ENCODE data around the gene SV2A.
"Not testable (repeated sequence)": the region's sequence is repeated elsewhere in the genome, so short reads cannot be mapped to it uniquely, and the experiment has no call there.

The SV2A gene

GRCh38 chr1:149888247-149888998 is 29.2 kb downstream of the SV2A start:
- POLR2A ChIA-PET (ENCODE audit: low non-redundant PET), result interaction anchor here (0.7 to 2.2 kb wide), 4 partner anchors 40 to 178 kb away, joined by 3 to 8 read pairs (median 5); no protein-coding TSS in a partner anchor

GRCh38 chr1:149887456-149888246 is 30.0 kb downstream of the SV2A start:
- CTCF ChIA-PET, result interaction anchor here (0.7 to 1.8 kb wide), 3 partner anchors 9 to 299 kb away, joined by 3 to 5 read pairs (median 3); no protein-coding TSS in a partner anchor
- peak; percentile 93 for DNase-seq (ENCODE audit: low spot score)
- POLR2A ChIA-PET (ENCODE audit: low non-redundant PET), result interaction anchor here (1.0 to 2.2 kb wide), 3 partner anchors 12 to 50 kb away, joined by 3 to 8 read pairs (median 7); partner anchors contain the start of gene BOLA1
- H3K27ac ChIP-seq, result peak overlapping the region; percentile 99
- TF ChIP-seq, protein P1, sequence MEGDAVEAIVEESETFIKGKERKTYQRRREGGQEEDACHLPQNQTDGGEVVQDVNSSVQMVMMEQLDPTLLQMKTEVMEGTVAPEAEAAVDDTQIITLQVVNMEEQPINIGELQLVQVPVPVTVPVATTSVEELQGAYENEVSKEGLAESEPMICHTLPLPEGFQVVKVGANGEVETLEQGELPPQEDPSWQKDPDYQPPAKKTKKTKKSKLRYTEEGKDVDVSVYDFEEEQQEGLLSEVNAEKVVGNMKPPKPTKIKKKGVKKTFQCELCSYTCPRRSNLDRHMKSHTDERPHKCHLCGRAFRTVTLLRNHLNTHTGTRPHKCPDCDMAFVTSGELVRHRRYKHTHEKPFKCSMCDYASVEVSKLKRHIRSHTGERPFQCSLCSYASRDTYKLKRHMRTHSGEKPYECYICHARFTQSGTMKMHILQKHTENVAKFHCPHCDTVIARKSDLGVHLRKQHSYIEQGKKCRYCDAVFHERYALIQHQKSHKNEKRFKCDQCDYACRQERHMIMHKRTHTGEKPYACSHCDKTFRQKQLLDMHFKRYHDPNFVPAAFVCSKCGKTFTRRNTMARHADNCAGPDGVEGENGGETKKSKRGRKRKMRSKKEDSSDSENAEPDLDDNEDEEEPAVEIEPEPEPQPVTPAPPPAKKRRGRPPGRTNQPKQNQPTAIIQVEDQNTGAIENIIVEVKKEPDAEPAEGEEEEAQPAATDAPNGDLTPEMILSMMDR (conservative IDR thresholded peaks at IDR 0.05; ENCODE audit: low read depth), result no peak

More at GRCh38 chr1:149888247-149888998, 29.2 kb downstream of the SV2A start:
- CTCF ChIA-PET, result interaction anchor here (0.6 to 1.8 kb wide), 7 partner anchors 8 to 298 kb away, joined by 3 to 5 read pairs (median 3); no protein-coding TSS in a partner anchor
- DNase-seq (ENCODE audit: low spot score), result peak; percentile 71
- H3K27ac ChIP-seq, result peak overlapping the region; percentile 99
- TF ChIP-seq, protein P1 (conservative IDR thresholded peaks at IDR 0.05; ENCODE audit: low read depth), result peak; percentile 68

- peak overlapping the region; percentile 99 for H3K27ac ChIP-seq
- DNase-seq (ENCODE audit: low spot score); CTCF ChIA-PET: not testable (repeated sequence)
- POLR2A ChIA-PET (ENCODE audit: low non-redundant PET), result interaction anchor here (0.6 to 2.2 kb wide), 4 partner anchors 13 to 50 kb away, joined by 3 to 8 read pairs (median 5); partner anchors contain the start of gene BOLA1
These were observed 30.5 kb downstream of the SV2A start for GRCh38 chr1:149887196-149887455.

DNA sequence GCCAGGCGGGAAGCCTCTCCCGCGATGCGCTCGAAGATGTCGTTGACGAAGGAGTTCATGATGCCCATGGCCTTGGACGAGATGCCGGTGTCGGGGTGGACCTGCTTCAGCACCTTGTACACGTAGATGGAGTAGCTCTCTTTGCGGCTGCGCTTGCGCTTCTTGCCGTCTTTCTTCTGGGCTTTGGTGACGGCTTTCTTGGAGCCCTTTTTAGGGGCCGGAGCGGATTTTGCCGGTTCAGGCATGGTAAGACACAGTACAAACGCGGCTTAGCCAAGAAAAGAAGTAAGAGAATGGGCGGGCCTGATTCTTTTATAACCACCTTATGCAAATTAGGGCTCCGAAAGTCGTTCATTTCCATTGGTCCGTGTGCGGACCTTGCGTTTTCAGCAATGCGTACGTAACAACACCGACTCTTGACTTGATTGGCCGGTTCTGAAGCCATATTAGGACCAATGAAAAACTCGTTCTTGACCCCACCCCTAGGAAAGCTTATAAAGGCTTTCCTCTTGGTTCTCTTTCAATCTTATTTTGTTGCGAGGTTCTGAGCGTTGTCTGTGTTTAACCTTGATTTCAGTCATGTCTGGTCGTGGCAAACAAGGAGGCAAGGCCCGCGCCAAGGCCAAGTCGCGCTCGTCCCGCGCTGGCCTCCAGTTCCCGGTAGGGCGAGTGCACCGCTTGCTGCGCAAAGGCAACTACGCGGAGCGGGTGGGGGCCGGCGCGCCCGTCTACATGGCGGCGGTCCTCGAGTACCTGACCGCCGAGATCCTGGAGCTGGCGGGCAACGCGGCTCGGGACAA is 31.0 kb downstream of the SV2A start:
- POLR2A ChIA-PET (ENCODE audit: low non-redundant PET), result interaction anchor here (0.6 to 2.2 kb wide), 4 partner anchors 13 to 51 kb away, joined by 3 to 8 read pairs (median 5); partner anchors contain the start of gene BOLA1
- CTCF ChIA-PET, result interaction anchor here (0.6 kb wide), 1 partner anchor 76 kb away, joined by 3 read pairs; no protein-coding TSS in a partner anchor
- TF ChIP-seq, protein P1 (conservative IDR thresholded peaks at IDR 0.05; ENCODE audit: low read depth), result no peak
- peak; percentile 97 for DNase-seq (ENCODE audit: low spot score)
- peak overlapping the region; percentile 99 for H3K27ac ChIP-seq

DNA sequence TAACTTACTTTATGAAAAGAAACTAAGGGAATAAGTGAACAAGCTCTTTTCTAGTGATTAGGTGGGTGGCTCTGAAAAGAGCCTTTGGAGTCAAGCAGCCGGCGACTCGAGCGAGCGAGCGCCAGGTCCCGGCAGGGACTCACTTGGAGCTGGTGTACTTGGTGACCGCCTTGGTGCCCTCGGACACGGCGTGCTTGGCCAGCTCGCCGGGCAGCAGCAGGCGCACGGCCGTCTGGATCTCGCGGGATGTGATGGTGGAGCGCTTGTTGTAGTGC is 31.6 kb downstream of the SV2A start:
- DNase-seq (ENCODE audit: low spot score); POLR2A ChIA-PET (ENCODE audit: low non-redundant PET): not testable (repeated sequence)
- H3K27ac ChIP-seq, result peak overlapping the region; percentile 99
- CTCF ChIA-PET, result interaction anchor here (0.6 kb wide), 1 partner anchor 76 kb away, joined by 3 read pairs; no protein-coding TSS in a partner anchor

GRCh38 chr1:149885339-149886120 is 32.1 kb downstream of the SV2A start:
- peak overlapping the region; percentile 99 for H3K27ac ChIP-seq

More at GRCh38 chr1:149885339-149886120, 32.1 kb downstream of the SV2A start:
- ChIA-PET POLR2A (ENCODE audit: low non-redundant PET) (no interaction called here), CTCF (interaction anchor here (0.6 kb wide), 1 partner anchor 77 kb away, joined by 3 read pairs; no protein-coding TSS in a partner anchor)
- peak; percentile 57 for DNase-seq (ENCODE audit: low spot score)
- TF ChIP-seq, protein P1 (conservative IDR thresholded peaks at IDR 0.05; ENCODE audit: low read depth), result no peak

Measured in RWPE1 (cell line).